Measurements from ENCODE around the gene RPH3AL.

GRCh38 chr17:372157-373152, 19.8 kb upstream of the RPH3AL start:
- TF ChIP-seq POLR2A (IDR thresholded peaks at IDR 0.05), result no peak
- TF ChIP-seq CTCF (IDR thresholded peaks at IDR 0.05 in 4 of 5, conservative IDR thresholded peaks at IDR 0.05 in 1 of 5), result no peak

All from gastrocnemius medialis (tissue), 4 donors.